GM12801 (cell line): Measurements from ENCODE around the gene TRDMT1.

Experiments used
- CTCF ChIP-seq: IDR thresholded peaks from one replicate; pipeline ENCODE4 v1.5.1; 2011; ENCODE audit warnings: control low read depth; ENCODE audit not compliant: insufficient read length; ENCODE audit errors: extremely low read depth

Gene TRDMT1

GRCh38 chr10:17116193-17116592 is 85.3 kb downstream of the TRDMT1 start:
- no peak for TF ChIP-seq CTCF

- TF ChIP-seq CTCF = no peak
These were observed 85.8 kb downstream of the TRDMT1 start for GRCh38 chr10:17115683-17116082.

- no peak for TF ChIP-seq CTCF
These were observed 87.5 kb downstream of the TRDMT1 start for GRCh38 chr10:17113889-17114540.

GRCh38 chr10:17113346-17113745 is 88.1 kb downstream of the TRDMT1 start:
- no peak for TF ChIP-seq CTCF

GRCh38 chr10:17112566-17112965 is 88.9 kb downstream of the TRDMT1 start:
- TF ChIP-seq CTCF = no peak

- TF ChIP-seq CTCF = no peak
These were observed 91.8 kb downstream of the TRDMT1 start for GRCh38 chr10:17109475-17110207.

- no peak for TF ChIP-seq CTCF
These were observed 92.4 kb downstream of the TRDMT1 start for GRCh38 chr10:17109046-17109445.
